Trophoblast cell (in vitro differentiated cells and primary cell): ENCODE measurements around the gene SYF2.

ENCODE experiments used
- DNase-seq, 2 donors: peaks; one replicate each; pipeline ENCODE4 v3.0.0-alpha.2; 2016
- H2AFZ ChIP-seq: 2 replicates; pipeline ENCODE4 v1.6.1; 2013; ENCODE audit warnings: low read length, moderate library complexity, mild to moderate bottlenecking; ENCODE audit not compliant: insufficient read depth, poor library complexity
- H2AK5ac ChIP-seq: 2 replicates; pipeline ENCODE4 v1.6.1; 2013; ENCODE audit warnings: mild to moderate bottlenecking, low read length
- H2BK120ac ChIP-seq: 2 replicates; pipeline ENCODE4 v1.6.1; 2013; ENCODE audit warnings: low read length, mild to moderate bottlenecking, moderate library complexity; ENCODE audit not compliant: insufficient read depth, poor library complexity
- H2BK12ac ChIP-seq: 2 replicates; pipeline ENCODE4 v1.6.1; 2013; ENCODE audit warnings: mild to moderate bottlenecking, low read length, moderate library complexity
- H2BK5ac ChIP-seq: 2 replicates; pipeline ENCODE4 v1.6.1; 2013; ENCODE audit warnings: low read length, low read depth, moderate library complexity, mild to moderate bottlenecking; ENCODE audit not compliant: poor library complexity
- H3K14ac ChIP-seq: 2 replicates; pipeline ENCODE4 v1.6.1; 2013; ENCODE audit warnings: mild to moderate bottlenecking, low read length
- H3K18ac ChIP-seq: 2 replicates; pipeline ENCODE4 v1.6.1; 2013; ENCODE audit warnings: mild to moderate bottlenecking, low read length
- H3K23ac ChIP-seq: 2 replicates; pipeline ENCODE4 v1.6.1; 2013; ENCODE audit warnings: low read length
- H3K27ac ChIP-seq: 2 replicates; pipeline ENCODE4 v1.5.1; 2013; ENCODE audit warnings: low read depth, mild to moderate bottlenecking, inconsistent platforms, low read length, moderate library complexity
- H3K27me3 ChIP-seq: 2 replicates; pipeline ENCODE4 v1.6.1; 2013; ENCODE audit warnings: inconsistent platforms, mild to moderate bottlenecking, low read length, moderate library complexity; ENCODE audit not compliant: insufficient read depth
- H3K36me3 ChIP-seq, 2 experiments: 1 replicate in 1 of 2; 2 replicates in 1 of 2; pipeline ENCODE4 v1.6.1; 2013; ENCODE audit warnings: low read length in 2 of 2, mild to moderate bottlenecking in 2 of 2, moderate library complexity in 1 of 2; ENCODE audit not compliant: insufficient read depth in 2 of 2, control insufficient read depth in 1 of 2
- H3K4ac ChIP-seq: 2 replicates; pipeline ENCODE4 v1.6.1; 2013; ENCODE audit warnings: low read depth, mild to moderate bottlenecking, low read length, moderate library complexity
- H3K4me1 ChIP-seq, 2 experiments: 1 replicate in 1 of 2; 2 replicates in 1 of 2; pipeline ENCODE4 v1.6.1; 2013; ENCODE audit warnings: low read length in 2 of 2, mild to moderate bottlenecking in 2 of 2, moderate library complexity in 1 of 2; ENCODE audit not compliant: insufficient read depth in 2 of 2, control insufficient read depth in 1 of 2
- H3K4me2 ChIP-seq: 2 replicates; pipeline ENCODE4 v1.6.1; 2013; ENCODE audit warnings: inconsistent platforms, mild to moderate bottlenecking, low read length, moderate library complexity
- H3K4me3 ChIP-seq: 2 replicates; pipeline ENCODE4 v1.5.1; 2013; ENCODE audit warnings: mild to moderate bottlenecking, low read depth, low read length, inconsistent platforms
- H3K79me1 ChIP-seq: one replicate; pipeline ENCODE4 v1.6.1; 2013; ENCODE audit warnings: low read length
- H3K79me2 ChIP-seq: 2 replicates; pipeline ENCODE4 v1.6.1; 2013; ENCODE audit warnings: low read length, mild to moderate bottlenecking; ENCODE audit not compliant: control insufficient read depth, insufficient read depth, poor library complexity
- H3K9ac ChIP-seq: 2 replicates; pipeline ENCODE4 v1.6.1; 2013; ENCODE audit warnings: mild to moderate bottlenecking, low read length
- H3K9me3 ChIP-seq: 2 replicates; pipeline ENCODE4 v1.6.1; 2013; ENCODE audit warnings: low read depth, mild to moderate bottlenecking, control low read depth, inconsistent platforms, low read length; ENCODE audit not compliant: insufficient read depth
- H4K12ac ChIP-seq: 2 replicates; pipeline ENCODE4 v1.6.1; 2013; ENCODE audit warnings: low read depth, mild to moderate bottlenecking, low read length, moderate library complexity
- H4K8ac ChIP-seq: 2 replicates; pipeline ENCODE4 v1.6.1; 2013; ENCODE audit warnings: low read depth, mild to moderate bottlenecking, low read length, moderate library complexity
- H4K91ac ChIP-seq: one replicate; pipeline ENCODE4 v1.6.1; 2013; ENCODE audit warnings: low read depth, mild to moderate bottlenecking, low read length, moderate library complexity
- WGBS: extraction: QIAGEN DNeasy Blood & Tissue Kit; methylation state at CpG from one replicate; pipeline ENCODE4 v1.1.7; 2013; ENCODE audit warnings: missing lambda C conversion rate; ENCODE audit not compliant: insufficient read length, insufficient coverage; ENCODE audit errors: extremely low coverage; 5-methylcytosine and 5-hydroxymethylcytosine counted together

SYF2 gene

GRCh38 chr1:25174730-25175612 lies 57.3 kb downstream of the SYF2 start:
- Histone ChIP-seq H2AK5ac (no peak overlapping the region), H3K9me3 (no peaks in the 10 kb centered on the region), H3K4me1 (no peaks in the 10 kb centered on the region), H3K9ac (no peak overlapping the region), H4K12ac (no peak overlapping the region), H2AFZ (no peak overlapping the region), H2BK120ac (no peak overlapping the region), H2BK12ac (no peak overlapping the region), H3K27ac (no peak overlapping the region), H3K79me2 (no peaks in the 10 kb centered on the region), H3K4me2 (no peak overlapping the region), H4K91ac (no peak overlapping the region), H3K14ac (no peak overlapping the region), H3K79me1 (no peaks in the 10 kb centered on the region), H3K36me3 (no peaks in the 10 kb centered on the region), H3K27me3 (no peaks in the 10 kb centered on the region), H3K4me3 (no peak overlapping the region), H3K18ac (no peak overlapping the region), H4K8ac (no peak overlapping the region), H3K23ac (no peak overlapping the region), H2BK5ac (no peak overlapping the region), H3K4ac (no peak overlapping the region)
- WGBS: no CpG with 5 or more reads among the region's 13 CpGs
- DNase-seq: no peak

- Histone ChIP-seq H3K27me3 (no peaks in the 10 kb centered on the region), H3K4me2 (no peak overlapping the region), H3K79me2 (no peaks in the 10 kb centered on the region), H4K91ac (no peak overlapping the region), H2AFZ (no peak overlapping the region), H3K9me3 (no peaks in the 10 kb centered on the region), H4K12ac (no peak overlapping the region), H3K23ac (no peak overlapping the region), H3K79me1 (no peaks in the 10 kb centered on the region), H4K8ac (no peak overlapping the region), H3K9ac (no peak overlapping the region), H3K4me1 (no peaks in the 10 kb centered on the region), H2BK5ac (no peak overlapping the region), H2BK12ac (no peak overlapping the region), H3K27ac (no peak overlapping the region), H2AK5ac (no peak overlapping the region), H3K36me3 (no peaks in the 10 kb centered on the region), H3K4me3 (no peak overlapping the region), H3K18ac (no peak overlapping the region), H3K14ac (no peak overlapping the region), H2BK120ac (no peak overlapping the region), H3K4ac (no peak overlapping the region)
- DNase-seq: no peak
- no CpG with 5 or more reads among the region's 6 CpGs for WGBS
Observed at GRCh38 chr1:25174363-25174729, 58.0 kb downstream of the SYF2 start.

DNA sequence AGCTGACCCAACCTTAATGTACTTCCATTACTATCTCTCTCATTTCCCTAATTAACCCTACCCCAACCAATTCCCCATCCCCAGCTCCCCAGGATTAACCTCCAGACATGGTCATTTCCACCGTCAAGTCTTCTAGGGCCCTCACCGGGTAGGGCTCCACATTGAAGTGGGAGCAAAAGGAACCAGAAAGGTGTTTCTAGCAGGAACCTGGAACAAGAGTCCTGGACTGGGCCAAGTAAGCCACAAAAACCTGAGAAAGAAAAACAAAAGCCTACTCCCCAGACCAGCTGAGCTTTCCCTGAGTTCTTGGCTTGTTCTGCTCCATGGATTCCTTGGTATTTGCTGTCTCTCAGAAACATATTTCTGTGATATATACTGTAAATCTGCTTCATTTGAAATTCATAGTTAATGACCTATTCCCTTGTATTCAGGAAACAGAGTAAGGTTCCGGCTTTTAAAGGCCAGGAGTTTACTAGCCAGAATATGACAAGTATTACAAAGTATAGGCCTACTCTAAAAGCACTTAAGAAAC lies 58.4 kb downstream of the SYF2 start:
- Histone ChIP-seq H3K4me1 (no peaks in the 10 kb centered on the region), H3K14ac (no peak overlapping the region)
- WGBS: no CpG with 5 or more reads among the region's 3 CpGs

More for the DNA sequence above, 58.4 kb downstream of the SYF2 start:
- H3K23ac ChIP-seq: no peak overlapping the region
- no peak overlapping the region for H4K8ac ChIP-seq
- H3K27ac ChIP-seq: no peak overlapping the region
- H3K9me3 ChIP-seq: no peaks in the 10 kb centered on the region
- no peak overlapping the region for H2BK120ac ChIP-seq
- H3K4me2 ChIP-seq: no peak overlapping the region
- no peak for DNase-seq
- no peak overlapping the region for H4K91ac ChIP-seq
- no peaks in the 10 kb centered on the region for H3K79me2 ChIP-seq
- no peak overlapping the region for H3K4ac ChIP-seq
- no peaks in the 10 kb centered on the region for H3K27me3 ChIP-seq
- H3K36me3 ChIP-seq: no peaks in the 10 kb centered on the region
- no peak overlapping the region for H3K4me3 ChIP-seq
- no peak overlapping the region for H2BK12ac ChIP-seq
- H3K18ac ChIP-seq: no peak overlapping the region
- H3K9ac ChIP-seq: no peak overlapping the region
- no peaks in the 10 kb centered on the region for H3K79me1 ChIP-seq
- no peak overlapping the region for H4K12ac ChIP-seq
- no peak overlapping the region for H2AFZ ChIP-seq
- no peak overlapping the region for H2BK5ac ChIP-seq
- H2AK5ac ChIP-seq: no peak overlapping the region
